OCI-LY3 (cell line): ENCODE results near the gene RTP4.

ENCODE experiments used
- EZH2phosphoT487 ChIP-seq: fragments of 200-600 bp; shearing (Covaris generic); IDR thresholded peaks from 2 replicates; pipeline ENCODE4 v1.6.1; 2018; ENCODE audit warnings: antibody characterized with exemption, mixed run types, low read depth
- TF ChIP-seq, protein P1 (sequence below): fragments of 200-600, 300-600 bp; sonication (generic); IDR thresholded peaks from 2 replicates; pipeline ENCODE4 v1.5.1; 2014; ENCODE audit warnings: antibody characterized with exemption, low read length, low read depth

- TF ChIP-seq, protein P1, sequence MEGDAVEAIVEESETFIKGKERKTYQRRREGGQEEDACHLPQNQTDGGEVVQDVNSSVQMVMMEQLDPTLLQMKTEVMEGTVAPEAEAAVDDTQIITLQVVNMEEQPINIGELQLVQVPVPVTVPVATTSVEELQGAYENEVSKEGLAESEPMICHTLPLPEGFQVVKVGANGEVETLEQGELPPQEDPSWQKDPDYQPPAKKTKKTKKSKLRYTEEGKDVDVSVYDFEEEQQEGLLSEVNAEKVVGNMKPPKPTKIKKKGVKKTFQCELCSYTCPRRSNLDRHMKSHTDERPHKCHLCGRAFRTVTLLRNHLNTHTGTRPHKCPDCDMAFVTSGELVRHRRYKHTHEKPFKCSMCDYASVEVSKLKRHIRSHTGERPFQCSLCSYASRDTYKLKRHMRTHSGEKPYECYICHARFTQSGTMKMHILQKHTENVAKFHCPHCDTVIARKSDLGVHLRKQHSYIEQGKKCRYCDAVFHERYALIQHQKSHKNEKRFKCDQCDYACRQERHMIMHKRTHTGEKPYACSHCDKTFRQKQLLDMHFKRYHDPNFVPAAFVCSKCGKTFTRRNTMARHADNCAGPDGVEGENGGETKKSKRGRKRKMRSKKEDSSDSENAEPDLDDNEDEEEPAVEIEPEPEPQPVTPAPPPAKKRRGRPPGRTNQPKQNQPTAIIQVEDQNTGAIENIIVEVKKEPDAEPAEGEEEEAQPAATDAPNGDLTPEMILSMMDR = no peak
- no peak for TF ChIP-seq EZH2phosphoT487
These were observed 7.6 kb upstream of the RTP4 start for GRCh38 chr3:187360596-187360995.
